Duodenal mucosa (tissue), 2 donors: ENCODE measurements around the gene AXIN2.
"Not testable (repeated sequence)": the region's sequence is repeated elsewhere in the genome, so short reads cannot be mapped to it uniquely, and the experiment has no call there.

ENCODE experiments used
- H3K27ac ChIP-seq: one replicate; pipeline ENCODE4 v1.7.0; 2013; ENCODE audit warnings: low read depth, low read length
- H3K27me3 ChIP-seq, 2 donors: one replicate each; pipeline ENCODE4 v1.7.0; 2013; ENCODE audit warnings: low read length in 2 of 2, control low read depth in 1 of 2; ENCODE audit not compliant: insufficient read depth in 2 of 2, control insufficient read depth in 1 of 2
- H3K36me3 ChIP-seq, 2 donors: one replicate each; pipeline ENCODE4 v1.7.0; 2013; ENCODE audit warnings: low read length in 2 of 2, control low read depth in 1 of 2; ENCODE audit not compliant: insufficient read depth in 2 of 2, control insufficient read depth in 1 of 2
- H3K4me1 ChIP-seq, 2 donors: one replicate each; pipeline ENCODE4 v1.7.0; 2013; ENCODE audit warnings: low read length in 2 of 2, control low read depth in 1 of 2; ENCODE audit not compliant: insufficient read depth in 2 of 2, control insufficient read depth in 1 of 2
- H3K4me3 ChIP-seq, 2 donors: one replicate each; pipeline ENCODE4 v1.7.0; 2013; ENCODE audit warnings: low read length in 2 of 2, low read depth in 1 of 2
- H3K9ac ChIP-seq, 2 donors: one replicate each; pipeline ENCODE4 v1.7.0; 2013; ENCODE audit warnings: low read length in 2 of 2, low read depth in 1 of 2
- H3K9me3 ChIP-seq, 2 donors: one replicate each; pipeline ENCODE4 v1.7.0; 2013; ENCODE audit warnings: low read length in 2 of 2, control low read depth in 1 of 2; ENCODE audit not compliant: control insufficient read depth in 1 of 2

The AXIN2 gene

DNA sequence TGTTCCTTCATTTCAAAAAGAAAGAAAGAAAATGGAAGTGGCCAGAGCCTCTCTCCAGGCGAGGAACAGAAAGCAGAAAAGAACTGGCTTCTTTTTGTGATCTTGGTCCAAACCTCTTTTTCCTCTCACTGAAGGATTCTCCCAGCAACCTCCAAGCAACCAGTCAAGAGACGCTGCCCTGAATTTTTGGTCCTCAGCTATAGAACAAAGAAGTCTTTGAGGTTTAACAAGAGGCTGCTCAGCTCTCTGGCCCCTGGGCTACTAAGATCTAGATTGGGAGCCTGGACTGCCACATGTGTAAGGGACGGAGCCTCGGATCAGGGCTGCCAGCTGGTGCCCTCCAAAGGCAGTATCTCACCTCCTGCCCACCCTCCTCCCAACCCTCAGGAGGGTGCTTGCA is 62.6 kb downstream of the AXIN2 start:
- H3K36me3 ChIP-seq, result no peaks in the 10 kb centered on the region

GRCh38 chr17:65496801-65497200 is 64.6 kb downstream of the AXIN2 start:
- H3K9me3 ChIP-seq, result no peaks in the 10 kb centered on the region
- H3K27me3 ChIP-seq, result peaks cover 0 to 3% of the 10 kb centered on the region in 2 donors
- H3K4me1 ChIP-seq, result peaks cover 0 to 5% of the 10 kb centered on the region in 2 donors
- H3K36me3 ChIP-seq, result no peaks in the 10 kb centered on the region
- H3K4me3 ChIP-seq, result no peak overlapping the region
- no peak overlapping the region for H3K27ac ChIP-seq
- no peak overlapping the region for H3K9ac ChIP-seq

More for the DNA sequence above, 62.6 kb downstream of the AXIN2 start:
- Histone ChIP-seq H3K9ac (no peak overlapping the region), H3K27me3 (peaks cover 0 to 3% of the 10 kb centered on the region in 2 donors), H3K9me3 (no peaks in the 10 kb centered on the region), H3K4me1 (peaks cover 0 to 5% of the 10 kb centered on the region in 2 donors), H3K4me3 (no peak overlapping the region), H3K27ac (no peak overlapping the region)

- H3K9ac ChIP-seq, result no peak overlapping the region
- no peaks in the 10 kb centered on the region for H3K36me3 ChIP-seq
- H3K4me1 ChIP-seq, result peaks cover 0 to 5% of the 10 kb centered on the region in 2 donors
- H3K9me3 ChIP-seq, result no peaks in the 10 kb centered on the region
- no peak overlapping the region for H3K4me3 ChIP-seq
- H3K27ac ChIP-seq, result no peak overlapping the region
- peaks cover 0 to 3% of the 10 kb centered on the region in 2 donors for H3K27me3 ChIP-seq
These were observed 66.1 kb downstream of the AXIN2 start for GRCh38 chr17:65495122-65496055.

DNA sequence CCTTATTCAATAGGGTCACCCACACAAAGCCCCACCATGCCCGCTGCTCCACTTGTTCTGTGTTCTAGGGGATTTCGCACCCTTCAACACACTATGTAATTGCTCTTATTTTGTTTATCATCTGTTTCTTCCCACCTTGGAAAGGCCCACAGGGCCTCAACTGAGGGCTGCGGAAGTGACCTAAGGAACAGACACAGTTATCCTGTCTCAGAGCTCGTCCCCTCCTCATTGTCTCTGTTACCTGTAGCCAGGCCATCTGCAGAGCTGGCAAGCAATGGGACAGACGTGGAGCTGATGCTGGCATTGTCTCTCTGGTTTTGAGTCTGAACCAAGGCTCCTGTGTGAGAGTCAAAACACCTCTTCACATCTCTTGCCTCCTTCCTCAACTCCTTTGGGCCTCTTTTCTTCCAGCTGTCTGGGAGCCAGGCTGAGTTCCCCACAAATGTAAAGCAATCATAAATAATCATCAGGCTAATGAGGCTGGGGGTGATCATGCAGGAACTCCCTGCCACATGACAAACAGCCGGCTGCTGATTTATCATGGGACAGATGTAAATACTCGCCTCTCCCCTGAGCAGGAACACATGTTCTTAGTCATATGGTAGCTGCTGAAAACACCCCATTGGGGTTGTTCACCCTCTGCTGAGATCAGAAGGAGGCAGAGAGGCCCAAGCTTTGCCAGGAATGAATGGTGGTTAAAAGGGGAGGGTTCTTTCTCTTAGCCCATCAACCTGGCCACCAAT is 71.9 kb downstream of the AXIN2 start:
- no peaks in the 10 kb centered on the region for H3K36me3 ChIP-seq
- no peak overlapping the region for H3K27ac ChIP-seq
- no peaks in the 10 kb centered on the region for H3K4me1 ChIP-seq
- no peak overlapping the region for H3K4me3 ChIP-seq
- H3K9me3 ChIP-seq, result no peaks in the 10 kb centered on the region
- no peaks in the 10 kb centered on the region for H3K27me3 ChIP-seq
- no peak overlapping the region for H3K9ac ChIP-seq

DNA sequence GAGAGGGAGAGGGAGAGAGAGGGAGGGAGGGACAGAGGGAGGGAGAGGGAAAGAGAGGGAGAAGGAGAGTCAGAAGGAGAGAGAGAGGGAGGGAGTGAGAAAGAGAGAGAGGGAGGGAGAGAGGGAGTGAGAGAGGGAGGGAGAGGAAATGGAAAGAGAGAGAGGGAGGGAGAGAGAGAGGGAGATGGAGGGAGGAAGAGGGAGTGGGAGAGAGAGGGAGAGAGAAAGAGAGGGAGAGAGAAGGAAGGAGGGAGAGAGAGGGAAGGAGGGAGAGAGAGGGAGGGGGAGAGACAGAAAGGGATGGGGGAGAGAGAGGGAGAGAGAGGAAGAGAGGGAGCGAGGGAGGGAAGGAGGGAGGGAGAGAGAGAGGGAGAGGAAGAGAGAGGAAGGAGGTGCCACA is 72.8 kb downstream of the AXIN2 start:
- no peaks in the 10 kb centered on the region for H3K4me1 ChIP-seq
- no peak overlapping the region for H3K9ac ChIP-seq
- no peaks in the 10 kb centered on the region for H3K27me3 ChIP-seq
- H3K27ac ChIP-seq, result no peak overlapping the region
- H3K36me3 ChIP-seq, result no peaks in the 10 kb centered on the region
- H3K9me3 ChIP-seq, result no peaks in the 10 kb centered on the region
- H3K4me3 ChIP-seq, result no peak overlapping the region

- no peaks in the 10 kb centered on the region for H3K36me3 ChIP-seq
These were observed 73.5 kb downstream of the AXIN2 start for GRCh38 chr17:65487990-65488389.

DNA sequence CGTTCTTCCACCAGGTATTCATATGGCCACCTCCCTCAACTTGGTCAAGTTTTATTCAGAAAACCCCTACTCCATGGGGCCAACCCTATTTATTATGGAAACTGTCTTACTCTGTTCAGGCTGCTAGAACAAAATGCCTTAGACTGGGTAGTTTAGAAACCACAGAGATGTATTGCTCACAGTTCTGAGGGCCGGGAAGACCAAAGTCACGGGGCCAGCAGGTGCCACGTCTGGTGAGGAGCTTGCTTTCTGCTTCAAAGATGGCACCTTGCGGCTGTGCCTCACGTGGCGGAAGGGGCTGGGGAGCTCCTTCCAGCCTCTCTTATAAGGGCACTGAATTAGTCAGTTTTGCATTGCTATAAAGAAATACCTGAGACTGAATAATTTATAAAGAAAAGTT is 74.3 kb downstream of the AXIN2 start:
- Histone ChIP-seq H3K36me3 (no peaks in the 10 kb centered on the region), H3K4me3 (no peak overlapping the region), H3K9ac (no peak overlapping the region), H3K4me1 (no peaks in the 10 kb centered on the region), H3K9me3 (no peaks in the 10 kb centered on the region), H3K27me3 (no peaks in the 10 kb centered on the region), H3K27ac (no peak overlapping the region)

More at GRCh38 chr17:65487990-65488389, 73.5 kb downstream of the AXIN2 start:
- H3K4me3 ChIP-seq, result no peak overlapping the region
- no peak overlapping the region for H3K27ac ChIP-seq
- H3K9ac ChIP-seq, result no peak overlapping the region
- H3K27me3 ChIP-seq, result no peaks in the 10 kb centered on the region
- no peaks in the 10 kb centered on the region for H3K9me3 ChIP-seq
- no peaks in the 10 kb centered on the region for H3K4me1 ChIP-seq

DNA sequence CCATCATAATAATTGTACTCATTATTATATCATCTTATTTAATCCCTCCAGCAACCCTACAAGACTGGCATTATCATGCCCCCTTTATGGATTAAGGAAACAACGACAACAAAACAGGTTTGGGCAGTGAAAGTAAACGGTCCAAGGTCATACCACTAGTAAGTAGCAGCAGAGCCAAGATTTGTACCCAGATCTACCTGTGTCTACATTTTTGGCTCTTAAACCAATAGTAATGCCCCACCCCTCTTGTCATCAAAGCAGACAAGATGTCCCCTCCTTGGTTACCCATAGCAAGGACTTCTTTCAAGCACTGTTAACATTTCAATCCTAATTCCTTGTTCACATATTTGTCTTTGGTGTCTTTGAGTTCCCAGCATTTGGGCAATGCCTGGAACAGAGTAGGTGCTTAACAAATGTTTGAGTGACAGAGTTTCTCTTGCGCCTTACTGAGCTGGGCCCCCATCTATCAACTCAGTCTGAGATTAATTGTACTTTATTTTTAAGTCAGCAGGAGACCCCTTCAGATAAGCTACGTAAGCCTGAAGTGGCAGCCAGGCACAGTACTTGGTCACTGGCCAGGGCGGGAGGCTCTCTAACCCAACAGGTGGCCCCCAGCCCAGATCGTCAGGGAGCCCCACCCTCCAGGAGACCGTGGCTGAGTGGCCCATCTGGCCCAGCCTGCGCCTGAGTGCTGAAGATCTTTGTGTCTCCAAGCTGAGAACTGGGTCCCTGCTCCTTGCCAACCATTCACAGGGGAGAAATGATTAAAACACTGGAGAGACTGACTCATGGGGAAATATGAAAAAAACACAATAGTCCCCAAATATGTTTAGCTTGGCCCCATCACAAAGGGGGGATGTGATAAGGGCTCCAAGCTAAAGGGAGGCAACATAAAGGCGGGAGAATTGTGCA is 75.8 kb downstream of the AXIN2 start:
- no peak overlapping the region for H3K9ac ChIP-seq
- H3K4me3 ChIP-seq, result no peak overlapping the region
- H3K4me1 ChIP-seq, result no peaks in the 10 kb centered on the region
- no peaks in the 10 kb centered on the region for H3K9me3 ChIP-seq
- no peaks in the 10 kb centered on the region for H3K27me3 ChIP-seq
- H3K27ac ChIP-seq, result no peak overlapping the region
- H3K36me3 ChIP-seq, result no peaks in the 10 kb centered on the region

GRCh38 chr17:65484405-65484804 is 77.0 kb downstream of the AXIN2 start:
- not testable (repeated sequence) for H3K9me3 ChIP-seq, H3K36me3 ChIP-seq, H3K4me3 ChIP-seq, H3K4me1 ChIP-seq, H3K27ac ChIP-seq, H3K27me3 ChIP-seq, H3K9ac ChIP-seq
